DOHH2 (cell line): ENCODE measurements around the gene ADI1.

Source experiments
- EZH2phosphoT487 ChIP-seq: fragments of 200-600 bp; sonication (generic); IDR thresholded peaks from 2 replicates; pipeline ENCODE4 v1.6.1; 2017; ENCODE audit warnings: borderline replicate concordance, mild to moderate bottlenecking, antibody characterized with exemption, low read length, moderate library complexity, mixed read lengths
- TF ChIP-seq, protein P1 (sequence below): fragments of 200-600 bp; sonication (generic); IDR thresholded peaks from one replicate; pipeline ENCODE4 v1.5.1; 2014; ENCODE audit warnings: antibody characterized with exemption, mild to moderate bottlenecking, low read depth, low read length; ENCODE audit not compliant: poor library complexity, severe bottlenecking

DNA sequence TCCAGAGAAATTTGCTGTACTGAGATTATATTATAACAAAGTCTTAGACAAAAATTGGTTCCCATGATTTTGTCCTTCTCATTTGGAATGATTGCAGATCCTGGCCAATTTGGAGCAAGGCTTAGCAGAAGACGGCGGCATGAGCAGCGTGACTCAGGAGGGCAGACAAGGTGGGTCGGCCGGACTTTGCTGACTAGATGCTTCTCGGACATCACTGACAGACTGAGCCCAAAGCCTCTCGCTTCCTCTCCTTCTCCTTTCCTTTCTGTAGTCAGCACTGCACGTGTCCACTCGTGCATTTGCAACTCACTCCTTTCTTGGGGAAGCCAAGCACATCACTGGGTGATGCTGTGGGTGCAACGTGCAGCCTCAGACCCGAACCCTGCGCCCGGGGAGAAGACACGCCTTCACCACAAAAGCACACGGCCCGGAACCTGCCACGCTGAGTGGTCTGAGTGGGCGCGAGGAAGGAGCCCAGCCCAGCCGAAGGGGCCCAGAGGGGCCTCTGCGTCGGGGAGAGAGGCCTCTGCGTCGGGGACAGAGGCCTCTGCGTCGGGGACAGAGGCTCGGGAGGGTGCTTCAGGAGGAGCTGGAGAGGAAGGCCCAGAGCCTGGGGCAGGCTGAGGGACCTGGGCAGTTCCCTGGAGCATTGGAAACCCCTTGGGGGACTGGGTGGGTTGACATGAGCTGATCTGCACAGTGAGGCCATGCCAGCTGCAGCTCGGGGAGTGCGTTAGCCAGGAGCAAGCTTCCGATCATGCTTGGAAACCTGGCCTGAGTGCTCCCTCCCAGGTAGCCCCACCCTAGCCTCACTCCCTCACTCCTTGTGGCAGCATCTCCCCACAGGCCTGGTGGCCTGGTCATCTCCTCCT lies 61.6 kb downstream of the ADI1 start:
- TF ChIP-seq, protein P1, sequence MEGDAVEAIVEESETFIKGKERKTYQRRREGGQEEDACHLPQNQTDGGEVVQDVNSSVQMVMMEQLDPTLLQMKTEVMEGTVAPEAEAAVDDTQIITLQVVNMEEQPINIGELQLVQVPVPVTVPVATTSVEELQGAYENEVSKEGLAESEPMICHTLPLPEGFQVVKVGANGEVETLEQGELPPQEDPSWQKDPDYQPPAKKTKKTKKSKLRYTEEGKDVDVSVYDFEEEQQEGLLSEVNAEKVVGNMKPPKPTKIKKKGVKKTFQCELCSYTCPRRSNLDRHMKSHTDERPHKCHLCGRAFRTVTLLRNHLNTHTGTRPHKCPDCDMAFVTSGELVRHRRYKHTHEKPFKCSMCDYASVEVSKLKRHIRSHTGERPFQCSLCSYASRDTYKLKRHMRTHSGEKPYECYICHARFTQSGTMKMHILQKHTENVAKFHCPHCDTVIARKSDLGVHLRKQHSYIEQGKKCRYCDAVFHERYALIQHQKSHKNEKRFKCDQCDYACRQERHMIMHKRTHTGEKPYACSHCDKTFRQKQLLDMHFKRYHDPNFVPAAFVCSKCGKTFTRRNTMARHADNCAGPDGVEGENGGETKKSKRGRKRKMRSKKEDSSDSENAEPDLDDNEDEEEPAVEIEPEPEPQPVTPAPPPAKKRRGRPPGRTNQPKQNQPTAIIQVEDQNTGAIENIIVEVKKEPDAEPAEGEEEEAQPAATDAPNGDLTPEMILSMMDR: no peak
- no peak for TF ChIP-seq EZH2phosphoT487
